HUES48 (cell line): Measurements from ENCODE around the gene MTX3.
A peak's percentile ranks its signal among the peaks of the same experiment; 100 is the strongest.

Experiments used
- H3K27ac ChIP-seq: one replicate; pipeline ENCODE4 v1.7.0; 2013; ENCODE audit warnings: low read depth, low read length, inconsistent platforms
- H3K27me3 ChIP-seq: 2 replicates; pipeline ENCODE4 v1.6.1; 2013; ENCODE audit warnings: mild to moderate bottlenecking, low read length; ENCODE audit not compliant: control insufficient read depth, insufficient read depth
- H3K36me3 ChIP-seq: 2 replicates; pipeline ENCODE4 v1.6.1; 2013; ENCODE audit warnings: low read length; ENCODE audit not compliant: control insufficient read depth, insufficient read depth
- H3K4me1 ChIP-seq: 2 replicates; pipeline ENCODE4 v1.6.1; 2013; ENCODE audit warnings: mild to moderate bottlenecking, low read length; ENCODE audit not compliant: control insufficient read depth, insufficient read depth
- H3K4me3 ChIP-seq: 2 replicates; pipeline ENCODE4 v1.5.1; 2013; ENCODE audit warnings: mild to moderate bottlenecking, low read depth, low read length
- H3K9ac ChIP-seq: 2 replicates; pipeline ENCODE4 v1.6.1; 2013; ENCODE audit warnings: mild to moderate bottlenecking, low read depth, low read length, moderate library complexity
- H3K9me3 ChIP-seq: 2 replicates; pipeline ENCODE4 v1.6.1; 2013; ENCODE audit warnings: low read length; ENCODE audit not compliant: control insufficient read depth, insufficient read depth

The MTX3 gene

DNA sequence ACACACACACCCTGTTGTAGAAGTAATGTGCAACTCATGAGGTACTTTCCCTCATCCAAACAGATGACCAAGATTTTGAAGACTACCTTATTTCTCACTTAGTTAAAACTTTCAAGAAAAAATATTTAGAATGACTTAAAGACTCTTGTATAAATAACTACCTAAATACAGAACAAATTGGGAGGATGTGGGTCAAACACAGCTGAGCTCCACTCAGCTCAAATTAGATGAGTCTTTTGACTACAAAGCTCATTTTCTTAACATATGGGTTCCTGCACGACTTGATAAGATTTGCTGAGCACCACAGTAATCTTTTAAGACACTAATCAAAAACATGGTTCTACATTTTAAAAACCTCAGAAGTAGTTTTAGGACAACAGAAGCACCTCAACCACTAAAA, 8.9 kb downstream of the MTX3 start:
- no peak overlapping the region for H3K9ac ChIP-seq
- no peaks in the 10 kb centered on the region for H3K4me1 ChIP-seq
- H3K9me3 ChIP-seq: no peaks in the 10 kb centered on the region
- no peak overlapping the region for H3K4me3 ChIP-seq
- H3K27me3 ChIP-seq: no peaks in the 10 kb centered on the region
- H3K27ac ChIP-seq: no peak overlapping the region
- peaks cover 92% of the 10 kb centered on the region for H3K36me3 ChIP-seq

DNA sequence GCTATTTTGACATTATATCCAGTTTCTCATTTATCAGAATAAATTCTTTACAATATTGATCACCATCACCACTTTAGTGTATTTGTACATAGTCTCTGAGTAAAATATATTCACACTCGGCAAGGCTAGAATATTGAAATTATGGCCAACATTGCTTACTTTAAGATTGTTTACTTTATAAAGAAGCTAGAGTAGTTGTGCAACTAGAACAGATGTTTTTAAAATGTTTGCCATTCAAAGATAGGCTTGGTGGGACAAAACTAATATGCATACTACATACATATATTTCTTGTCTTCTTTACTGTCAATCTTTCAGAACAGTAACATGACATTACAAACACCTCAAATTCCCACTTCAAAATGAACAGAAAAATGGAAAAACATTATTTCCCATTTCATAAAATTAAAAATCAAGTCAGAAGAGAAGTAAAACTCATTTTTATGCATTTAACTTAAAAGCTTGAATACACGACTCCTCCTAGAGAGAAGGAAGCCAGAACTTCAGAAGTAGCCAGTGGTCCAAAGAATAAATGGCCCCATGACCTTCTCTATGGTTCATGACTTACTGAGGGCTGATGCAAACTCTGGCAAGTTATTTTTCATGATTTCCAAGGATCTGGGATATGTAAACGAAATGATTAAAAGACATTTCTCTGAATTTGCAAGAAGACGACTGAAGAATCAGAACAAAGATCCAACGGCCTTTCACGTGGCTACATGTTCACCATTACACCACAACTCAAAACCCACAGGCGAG, 14.1 kb downstream of the MTX3 start:
- Histone ChIP-seq H3K27ac (no peak overlapping the region), H3K27me3 (no peaks in the 10 kb centered on the region), H3K4me1 (no peaks in the 10 kb centered on the region), H3K9me3 (no peaks in the 10 kb centered on the region), H3K36me3 (peaks cover 54% of the 10 kb centered on the region), H3K9ac (no peak overlapping the region), H3K4me3 (no peak overlapping the region)

DNA sequence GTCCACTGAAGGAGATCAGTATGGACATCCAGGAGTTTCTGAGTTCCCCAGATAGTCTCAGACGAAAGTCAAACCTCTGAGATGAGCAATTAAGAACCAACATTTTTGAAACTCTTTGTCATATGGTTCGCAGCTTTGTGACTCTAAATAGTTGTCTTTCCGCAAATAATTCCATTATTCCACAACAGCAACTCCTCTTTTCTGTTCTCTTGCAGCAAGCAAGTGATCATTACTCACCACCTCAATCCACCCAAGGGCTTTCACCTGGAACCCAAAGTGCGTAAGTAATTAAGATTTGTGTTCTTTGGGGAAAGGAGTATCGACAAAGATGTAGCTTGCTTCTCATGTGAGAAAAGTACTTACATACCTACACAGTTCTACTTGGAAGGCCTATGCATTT, 15.6 kb downstream of the MTX3 start:
- Histone ChIP-seq H3K4me3 (no peak overlapping the region), H3K4me1 (no peaks in the 10 kb centered on the region), H3K9me3 (no peaks in the 10 kb centered on the region), H3K9ac (no peak overlapping the region), H3K27me3 (no peaks in the 10 kb centered on the region), H3K27ac (peak overlapping the region; percentile 67), H3K36me3 (peaks cover 41% of the 10 kb centered on the region)

DNA sequence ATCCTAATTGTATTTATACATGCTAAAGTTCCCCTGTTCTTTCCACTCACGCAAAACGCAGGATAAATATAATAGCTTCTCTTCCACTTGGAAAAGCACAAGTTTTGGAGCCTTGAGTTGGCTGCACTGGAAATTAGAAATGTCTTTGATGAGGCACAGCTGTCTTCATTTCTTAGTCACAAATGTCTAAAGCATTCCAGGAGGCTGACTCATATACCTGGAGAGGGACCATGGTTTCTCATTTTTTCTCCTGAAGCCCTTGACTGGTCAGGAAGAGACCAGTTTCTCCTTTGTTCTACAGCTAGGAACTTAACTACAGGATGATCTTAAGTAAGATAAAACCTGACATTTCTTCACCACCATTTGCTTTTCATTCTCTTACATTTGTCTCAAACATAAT, 16.2 kb downstream of the MTX3 start:
- Histone ChIP-seq H3K9me3 (no peaks in the 10 kb centered on the region), H3K27me3 (no peaks in the 10 kb centered on the region), H3K36me3 (peaks cover 35% of the 10 kb centered on the region), H3K9ac (no peak overlapping the region), H3K27ac (peak overlapping the region; percentile 67), H3K4me1 (no peaks in the 10 kb centered on the region), H3K4me3 (no peak overlapping the region)

DNA sequence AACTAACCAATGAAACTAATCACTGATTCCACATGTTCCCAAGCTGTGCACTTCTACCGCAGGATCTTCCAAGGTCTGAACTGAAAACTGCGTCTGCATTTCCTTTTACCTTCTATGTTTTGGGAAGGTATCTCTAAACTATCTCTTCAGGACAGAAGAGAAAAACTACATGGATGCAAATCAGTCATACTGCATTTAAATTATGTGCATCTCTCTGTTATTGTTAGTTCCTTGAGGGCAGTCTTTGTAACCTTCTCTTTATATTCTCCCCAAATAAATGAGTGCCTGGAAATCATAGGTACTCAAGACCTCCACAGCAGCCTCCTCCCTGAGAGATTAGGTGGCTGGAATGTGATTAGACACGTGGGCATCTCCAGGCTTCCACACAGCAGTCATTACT, 17.1 kb downstream of the MTX3 start:
- H3K9ac ChIP-seq: no peak overlapping the region
- no peaks in the 10 kb centered on the region for H3K4me1 ChIP-seq
- H3K9me3 ChIP-seq: no peaks in the 10 kb centered on the region
- H3K36me3 ChIP-seq: peaks cover 27% of the 10 kb centered on the region
- H3K27ac ChIP-seq: no peak overlapping the region
- no peaks in the 10 kb centered on the region for H3K27me3 ChIP-seq
- H3K4me3 ChIP-seq: no peak overlapping the region

DNA sequence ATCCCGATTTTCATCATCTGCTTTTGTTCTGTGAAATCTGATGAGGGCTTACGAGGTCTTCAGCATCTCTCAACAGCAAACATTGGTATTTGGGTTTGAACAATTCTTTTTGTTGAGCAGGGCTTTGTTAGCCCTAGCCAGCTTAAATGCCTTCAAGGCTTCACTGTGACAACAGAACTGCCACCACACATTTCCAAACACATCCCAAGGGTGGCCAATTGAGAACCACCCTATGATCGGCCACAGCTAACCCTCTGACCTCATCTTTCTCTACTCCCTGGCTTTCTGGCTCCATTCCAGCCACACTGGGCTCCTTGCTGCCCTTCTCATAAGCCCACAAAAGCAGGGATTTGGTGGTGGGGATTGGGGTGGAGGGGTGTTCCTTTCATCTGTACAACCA, 17.6 kb downstream of the MTX3 start:
- H3K9me3 ChIP-seq: no peaks in the 10 kb centered on the region
- peaks cover 22% of the 10 kb centered on the region for H3K36me3 ChIP-seq
- H3K4me1 ChIP-seq: no peaks in the 10 kb centered on the region
- H3K27me3 ChIP-seq: no peaks in the 10 kb centered on the region
- no peak overlapping the region for H3K9ac ChIP-seq
- no peak overlapping the region for H3K27ac ChIP-seq
- no peak overlapping the region for H3K4me3 ChIP-seq

DNA sequence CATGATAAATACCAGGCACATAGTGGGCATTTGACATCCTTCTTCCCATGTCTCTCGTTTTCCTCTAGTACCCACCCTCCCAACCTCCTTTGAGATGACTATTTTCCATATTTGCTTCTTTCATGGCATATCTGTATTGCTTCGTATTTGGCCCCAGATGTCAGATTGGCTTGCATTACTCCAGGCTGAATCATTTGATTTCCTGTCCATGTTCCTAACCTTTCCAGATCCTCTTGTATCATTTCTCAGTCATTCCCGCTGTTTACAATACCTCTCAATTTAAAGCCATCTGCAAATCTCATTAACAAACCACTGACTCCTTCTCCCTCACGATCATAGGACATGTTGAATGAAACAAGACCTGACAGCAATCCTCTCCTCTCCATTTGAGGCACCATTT, 19.9 kb downstream of the MTX3 start:
- H3K27ac ChIP-seq: no peak overlapping the region
- H3K4me3 ChIP-seq: no peak overlapping the region
- no peaks in the 10 kb centered on the region for H3K27me3 ChIP-seq
- no peak overlapping the region for H3K9ac ChIP-seq
- no peaks in the 10 kb centered on the region for H3K4me1 ChIP-seq
- peaks cover 7% of the 10 kb centered on the region; the same call in 1 of the 2 replicates for H3K36me3 ChIP-seq
- no peaks in the 10 kb centered on the region for H3K9me3 ChIP-seq

DNA sequence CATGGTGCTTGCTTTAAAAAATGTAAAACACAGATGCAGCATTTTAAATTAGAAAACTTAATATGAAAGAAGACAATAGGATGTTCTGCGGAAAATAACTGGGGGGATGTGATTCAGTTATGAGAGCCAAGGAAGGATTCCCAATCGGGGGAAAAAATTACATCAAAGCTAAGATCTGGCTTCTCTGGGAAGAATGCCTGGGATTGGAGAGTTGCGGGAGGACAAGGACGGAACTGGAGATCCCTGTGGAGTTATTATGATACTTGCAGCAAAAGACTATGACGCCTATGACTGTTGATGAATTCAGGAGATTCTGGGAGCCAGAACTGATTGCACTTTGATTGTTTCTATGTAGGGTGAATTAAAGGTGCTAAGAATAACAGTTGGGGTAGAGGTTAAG, 24.6 kb downstream of the MTX3 start:
- Histone ChIP-seq H3K4me3 (no peak overlapping the region), H3K36me3 (no peaks in the 10 kb centered on the region)

DNA sequence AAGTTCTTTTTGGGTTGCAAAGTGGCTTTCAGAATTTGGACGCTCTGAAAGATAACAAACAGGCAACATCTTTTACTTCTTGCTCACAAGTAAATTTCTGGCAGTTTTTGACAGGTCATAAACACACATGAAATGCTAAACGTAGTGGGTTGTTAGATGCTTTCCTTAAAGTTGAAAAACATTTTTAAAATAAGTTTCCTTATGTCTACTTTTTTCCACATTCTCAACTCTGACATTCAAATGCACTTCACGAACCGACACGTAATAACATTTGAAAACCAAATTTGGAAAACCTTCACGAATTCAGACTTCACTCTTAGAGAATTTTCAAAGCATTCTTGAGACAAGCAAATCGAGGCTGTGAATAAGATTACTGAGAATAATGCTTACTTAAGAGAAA, 26.9 kb downstream of the MTX3 start:
- H3K36me3 ChIP-seq: no peaks in the 10 kb centered on the region
- H3K4me3 ChIP-seq: no peak overlapping the region
- no peaks in the 10 kb centered on the region for H3K9me3 ChIP-seq
- H3K27me3 ChIP-seq: no peaks in the 10 kb centered on the region
- peaks cover 10% of the 10 kb centered on the region; the same call in 1 of the 2 replicates for H3K4me1 ChIP-seq
- no peak overlapping the region for H3K27ac ChIP-seq
- no peak overlapping the region for H3K9ac ChIP-seq

More for the DNA sequence above, 24.6 kb downstream of the MTX3 start:
- Histone ChIP-seq H3K9me3 (no peaks in the 10 kb centered on the region), H3K9ac (no peak overlapping the region), H3K4me1 (peaks cover 10% of the 10 kb centered on the region; the same call in 1 of the 2 replicates), H3K27ac (no peak overlapping the region), H3K27me3 (no peaks in the 10 kb centered on the region)

DNA sequence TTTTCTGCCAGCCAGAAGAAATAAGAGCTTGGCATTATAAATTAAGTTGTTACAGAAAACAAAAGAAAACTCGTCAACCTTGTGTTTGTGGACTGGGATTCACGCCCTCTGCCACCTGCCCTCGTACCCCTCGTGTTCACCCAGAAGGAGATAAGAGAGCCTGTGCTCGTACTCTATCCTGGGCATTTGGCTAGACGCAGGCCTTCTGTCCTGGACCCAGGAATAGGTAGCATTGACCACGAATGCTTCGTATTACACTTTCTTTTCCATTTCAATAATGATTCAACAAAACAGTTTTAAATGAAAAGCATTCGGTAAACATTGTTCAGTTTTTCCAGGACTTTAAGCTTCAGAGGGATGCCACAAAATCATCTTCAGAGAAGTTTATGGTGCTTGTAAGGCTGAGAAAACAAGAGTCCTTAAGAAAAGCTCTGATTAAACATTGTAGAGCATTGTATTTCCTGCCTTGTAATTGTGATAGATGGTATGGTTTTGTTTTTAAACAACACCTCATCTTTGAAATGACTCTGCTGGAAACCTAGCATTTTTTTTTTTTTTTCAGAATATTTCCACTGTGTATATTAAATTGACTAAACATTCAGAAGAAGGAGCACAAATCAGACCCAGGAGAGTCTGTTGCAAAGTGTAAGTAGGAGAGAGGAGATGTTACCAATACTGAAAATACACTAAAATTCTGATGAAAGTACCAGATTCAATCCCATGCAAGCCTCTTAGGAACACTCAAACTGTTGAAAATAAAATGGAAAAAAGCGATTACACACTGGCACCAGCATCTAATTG, 27.6 kb downstream of the MTX3 start:
- Histone ChIP-seq H3K27me3 (no peaks in the 10 kb centered on the region), H3K4me3 (no peak overlapping the region), H3K27ac (peak overlapping the region; percentile 70), H3K9ac (no peak overlapping the region), H3K9me3 (no peaks in the 10 kb centered on the region), H3K4me1 (peaks cover 10% of the 10 kb centered on the region; the same call in 1 of the 2 replicates), H3K36me3 (no peaks in the 10 kb centered on the region)

DNA sequence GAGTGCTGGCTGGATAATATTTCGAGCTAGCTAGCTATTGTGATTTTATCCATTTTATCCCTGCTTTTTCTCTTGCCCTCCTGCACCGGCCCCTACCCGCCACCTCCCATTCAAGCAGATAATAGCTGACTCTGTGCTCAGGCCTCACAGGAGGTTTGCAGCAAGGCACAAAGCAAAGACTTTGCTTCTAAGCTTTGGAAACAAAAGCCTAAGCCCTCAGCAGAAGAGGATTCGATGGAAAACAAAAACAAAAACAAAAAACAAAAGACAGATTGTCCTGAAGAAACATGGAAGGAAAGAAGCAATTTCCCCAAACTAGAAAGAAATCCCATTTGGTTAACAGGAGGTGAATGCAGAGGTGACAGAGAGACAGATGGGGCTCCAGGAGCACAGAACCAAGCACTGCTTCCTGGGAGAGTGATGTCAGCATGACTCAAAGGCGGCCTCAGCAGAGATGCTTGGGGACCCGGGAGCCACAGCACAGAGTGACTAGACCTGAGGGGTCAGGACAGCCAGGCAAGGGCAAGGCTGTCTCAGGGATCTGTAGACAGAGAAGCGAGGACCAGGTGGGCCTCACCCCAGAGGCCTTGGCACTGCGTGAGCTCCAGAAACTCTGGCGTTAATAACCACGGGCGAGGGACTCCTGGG, 28.4 kb downstream of the MTX3 start:
- Histone ChIP-seq H3K27ac (peak overlapping the region; percentile 70), H3K9me3 (no peaks in the 10 kb centered on the region), H3K4me3 (no peak overlapping the region), H3K9ac (no peak overlapping the region), H3K36me3 (no peaks in the 10 kb centered on the region), H3K4me1 (peaks cover 10% of the 10 kb centered on the region; the same call in 1 of the 2 replicates), H3K27me3 (no peaks in the 10 kb centered on the region)
